Pancreas (tissue), 10 donors: ENCODE data around the gene IL13. TPM values are rescaled to one million over a fixed set of nuclear protein-coding genes. Genes with fewer than 3 reads are reported as not detected.

Experiments
- ATAC-seq, 4 donors: fragments of 200-7000 bp; cut with Tn5 transposase; one replicate each; pipeline versions ENCODE4 v1.8.0 to v1.9.1; 2020; ENCODE audit warnings: mild to moderate bottlenecking in 4 of 4, moderate library complexity in 4 of 4
- DNase-seq, 6 donors: peaks; one replicate each; pipeline ENCODE4 v3.0.0-alpha.2; 2020
- FAIRE-seq: peaks from 2 replicates; lab custom pipeline; 2012; peaks lifted over from hg19 to GRCh38; lab: Jason Lieb, UNC
- H3K27ac ChIP-seq, 4 donors: fragments of 200-600 bp; sonication (generic); 1 replicate in 3 of 4; 2 replicates in 1 of 4; pipeline versions ENCODE4 v1.5.0 to v1.8.0; 2020
- H3K27me3 ChIP-seq, 4 donors: fragments of 200-600 bp; one replicate each; pipeline ENCODE4 v1.8.0; 2021
- H3K36me3 ChIP-seq, 3 donors: fragments of 200-600 bp; sonication (generic) in 1 of 3; one replicate each; pipeline versions ENCODE4 v1.5.0 to v1.8.0; 2020 to 2021
- H3K4me1 ChIP-seq, 3 donors: fragments of 200-600 bp; one replicate each; pipeline ENCODE4 v1.8.0; 2021
- H3K4me3 ChIP-seq, 4 donors: fragments of 200-600 bp; sonication (generic) in 2 of 4; one replicate each; pipeline versions ENCODE4 v1.5.0 to v1.8.0; 2020 to 2021
- H3K9me3 ChIP-seq, 4 donors: fragments of 200-600 bp; one replicate each; pipeline ENCODE4 v1.8.0; 2021
- CTCF ChIP-seq, 4 donors: fragments of 200-600 bp; sonication (generic) in 3 of 4; IDR thresholded peaks; one replicate each; pipeline versions ENCODE4 v1.5.0 to v1.8.0; 2021; ENCODE audit warnings: antibody characterized with exemption in 4 of 4
- WGBS, 2 donors: extraction: QIAGEN DNeasy Blood & Tissue Kit; methylation state at CpG; one replicate each; pipeline ENCODE4 v1.1.7; 2013; 5-methylcytosine and 5-hydroxymethylcytosine counted together
- intact Hi-C, 3 donors: fragments of 100-400 bp; cut with DNase I; formaldehyde crosslinking; loops; one replicate each; pipeline versions ENCODE4 v1.11.1 to v1.14.2; 2022
- polyA plus RNA-seq, 2 donors: library from polyadenylated mRNA; stranded (reverse); fragments of 200-250 nt; gene quantifications; one replicate each; pipeline ENCODE4 v1.2.3, GENCODE V29; 2013
- total RNA-seq, 6 donors: library from RNA; stranded (reverse); fragmentation: NEBNext Ultra II Directional in 4 of 6; extraction: Animal tissue kit (Norgen Biotek cat#: 25700) in 4 of 6; gene quantifications; one replicate each; pipeline versions ENCODE4 v1.2.1 to v1.2.4, GENCODE V29; 2021 to 2023
- donor health status: healthy with polysubstance abuse.
- donor health status: DM: no; HTN: no; CAD: no; lungs with moderate emphysema.
- donor health status: DM: no; HTN: no; CAD: no.
- donor health status: control.
- donor health status: control.
- donor health status: Bipolar disorder and iron deficiency.
- donor health status: DM: yes; HTN: yes; CAD: no.
- donor health status: DM: no; HTN: no; CAD: no.
- donor health status: DM: no; HTN: no; CAD: no.
- donor health status: DM: yes; HTN: yes; CAD: no.

Gene IL13
- total and polyA plus RNA-seq, 8 donors, result 0.07 TPM; not detected in 7

- intact Hi-C loops, result no loop called here
- no peak for FAIRE-seq
These were observed 20.8 kb downstream of the IL13 start for GRCh38 chr5:132678735-132679134.

DNA sequence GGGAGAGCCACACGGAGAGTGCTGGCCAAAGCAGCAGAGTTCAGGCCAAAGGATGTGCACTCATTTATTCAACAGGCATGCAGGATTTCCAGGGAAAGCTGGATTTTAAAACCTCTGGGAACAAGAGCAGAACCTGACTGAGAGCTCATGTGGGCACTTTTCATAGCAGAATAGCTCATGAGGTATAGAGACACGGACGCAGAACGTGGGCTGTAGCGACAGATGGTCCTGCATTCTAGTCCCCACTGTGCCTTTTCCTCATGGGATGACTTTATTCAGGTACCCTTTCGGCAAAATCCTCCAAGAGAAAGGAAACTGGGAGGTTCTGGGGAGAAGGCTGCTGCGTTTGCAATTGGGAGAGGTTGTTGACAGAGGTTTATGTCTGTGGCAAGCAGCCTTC is 21.2 kb downstream of the IL13 start:
- FAIRE-seq (no peak), DNase-seq (no peak), ATAC-seq (no peak)
- no peaks in the 10 kb centered on the region for H3K36me3 ChIP-seq
- no peak overlapping the region for H3K27ac ChIP-seq
- no peak for TF ChIP-seq CTCF (IDR thresholded peaks at IDR 0.05)
- intact Hi-C loops, result no loop called here
- no peaks in the 10 kb centered on the region for H3K27me3 ChIP-seq
- H3K9me3 ChIP-seq, result no peaks in the 10 kb centered on the region
- no peaks in the 10 kb centered on the region for H3K4me1 ChIP-seq
- 90 to 91% methylated on average over 7 of the region's 7 CpGs for WGBS, 2 donors
- H3K4me3 ChIP-seq, result no peak overlapping the region

More at GRCh38 chr5:132678735-132679134, 20.8 kb downstream of the IL13 start:
- WGBS, 2 donors, result 78 to 92% methylated on average over 1 of the region's 1 CpG
- no peak for TF ChIP-seq CTCF (IDR thresholded peaks at IDR 0.05)
- Histone ChIP-seq H3K4me3 (no peak overlapping the region), H3K4me1 (no peaks in the 10 kb centered on the region), H3K27me3 (no peaks in the 10 kb centered on the region), H3K9me3 (no peaks in the 10 kb centered on the region), H3K36me3 (no peaks in the 10 kb centered on the region), H3K27ac (no peak overlapping the region)
- ATAC-seq (no peak), DNase-seq (no peak)

GRCh38 chr5:132679717-132680380 is 21.9 kb downstream of the IL13 start:
- Histone ChIP-seq H3K4me1 (no peaks in the 10 kb centered on the region), H3K9me3 (no peaks in the 10 kb centered on the region), H3K36me3 (no peaks in the 10 kb centered on the region), H3K27ac (no peak overlapping the region), H3K4me3 (no peak overlapping the region), H3K27me3 (no peaks in the 10 kb centered on the region)
- DNase-seq (no peak), FAIRE-seq (no peak), ATAC-seq (no peak)
- WGBS, 2 donors, result 86 to 92% methylated on average over 15 of the region's 15 CpGs
- no peak for TF ChIP-seq CTCF (IDR thresholded peaks at IDR 0.05)
- intact Hi-C loops, result no loop called here

GRCh38 chr5:132680780-132681475 is 23.0 kb downstream of the IL13 start:
- FAIRE-seq (no peak), DNase-seq (no peak), ATAC-seq (no peak)
- 90 to 95% methylated on average over 8 of the region's 8 CpGs for WGBS, 2 donors
- no peak for TF ChIP-seq CTCF (IDR thresholded peaks at IDR 0.05)
- Histone ChIP-seq H3K4me1 (no peaks in the 10 kb centered on the region), H3K36me3 (no peaks in the 10 kb centered on the region), H3K27ac (no peak overlapping the region), H3K9me3 (no peaks in the 10 kb centered on the region), H3K4me3 (no peak overlapping the region), H3K27me3 (no peaks in the 10 kb centered on the region)
- intact Hi-C loops, result no loop called here

DNA sequence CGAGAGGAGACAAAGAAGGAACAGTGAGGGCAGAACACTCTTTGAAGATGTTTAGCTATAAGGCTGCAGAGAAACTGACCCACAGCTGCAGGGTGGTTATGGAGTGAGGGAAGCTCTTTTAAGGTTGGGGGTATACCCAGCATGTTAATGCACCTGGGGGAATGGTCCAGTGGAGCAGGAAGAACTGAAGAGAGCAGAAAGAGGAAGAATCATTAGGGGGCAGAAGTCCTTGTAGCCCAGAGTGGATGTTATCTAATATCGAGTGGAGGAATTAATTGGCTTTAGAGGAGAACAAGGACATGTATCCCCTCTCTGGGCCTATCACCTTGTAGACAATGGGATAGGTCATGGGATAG is 23.5 kb downstream of the IL13 start:
- no peak for TF ChIP-seq CTCF (IDR thresholded peaks at IDR 0.05)
- Histone ChIP-seq H3K36me3 (no peaks in the 10 kb centered on the region), H3K27ac (no peak overlapping the region), H3K27me3 (no peaks in the 10 kb centered on the region), H3K4me1 (no peaks in the 10 kb centered on the region), H3K4me3 (no peak overlapping the region), H3K9me3 (no peaks in the 10 kb centered on the region)
- DNase-seq (no peak), ATAC-seq (no peak), FAIRE-seq (no peak)
- intact Hi-C loops, result no loop called here
- whole genome bisulfite sequencing, 2 donors, result 84 to 91% methylated on average over 2 of the region's 2 CpGs
